Measurements from ENCODE around the gene SLC12A5. TPM values are rescaled to one million over a fixed set of nuclear protein-coding genes. Genes with fewer than 3 reads are reported as not detected.

SLC12A5 gene
- total and polyA plus RNA-seq, 2 of the 4 experiments (the other 2 are of a cell fraction), result 2.2 TPM; not detected in 1

DNA sequence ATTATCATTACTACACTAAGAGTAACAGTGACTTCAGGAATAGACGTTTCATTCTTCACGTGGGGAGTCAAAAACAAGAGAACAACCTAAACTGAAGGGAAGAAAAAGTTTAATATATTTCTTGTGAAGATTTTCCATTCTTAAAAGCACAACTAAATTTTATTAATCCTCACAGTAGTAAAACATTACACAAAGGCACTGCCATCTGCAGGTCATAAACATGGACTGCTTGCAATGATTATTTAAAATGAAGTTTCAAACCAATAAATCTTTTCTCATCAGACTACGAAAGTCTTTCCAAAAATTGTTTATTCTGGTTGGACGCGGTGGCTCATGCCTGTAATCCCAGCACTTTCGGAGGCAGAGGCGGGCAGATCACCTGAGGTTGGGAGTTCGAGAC lies 58.1 kb downstream of the SLC12A5 start:
- no TSS peak for BruUV-seq (replicated peaks)

More for the DNA sequence above, 58.1 kb downstream of the SLC12A5 start:
- intact Hi-C loops (cut with micrococcal nuclease) (loop anchor here (5.0 to 10.0 kb wide), 3 partner anchors 65 to 312 kb away; partner anchors contain the start of gene ZNF335), in situ Hi-C loops (cut with MboI; ENCODE audit: low sequenced_read_pairs) (no loop called here), dilution Hi-C loops (cut with HindIII; ENCODE audit: low sequenced_read_pairs, unreplicated experiment) (no loop called here)
- Histone ChIP-seq H4K20me1 (ENCODE audit: insufficient read depth, low read length) (peaks cover 69% of the 10 kb centered on the region), H3K9me3 (ENCODE audit: control insufficient read depth, insufficient read depth, low read length) (no peaks in the 10 kb centered on the region), H2BK20ac (ENCODE audit: low read depth, low read length) (no peak overlapping the region), H3K79me1 (ENCODE audit: low read depth in 1 of 2, low read length in 2 of 2) (peaks cover 17 to 55% of the 10 kb centered on the region in 2 experiments), H3K27ac (ENCODE audit: insufficient read depth, low read length) (no peak overlapping the region), H2BK5ac (ENCODE audit: low read depth, low read length, poor library complexity, severe bottlenecking) (no peak overlapping the region), H3K4me1 (ENCODE audit: control insufficient read depth, insufficient read depth, low read length) (peaks cover 7% of the 10 kb centered on the region), H2BK15ac (ENCODE audit: low read depth, low read length) (no peak overlapping the region), H2BK120ac (ENCODE audit: low read depth, low read length) (no peak overlapping the region), H4K8ac (ENCODE audit: low read depth in 2 of 2, low read length in 2 of 2) (no peak overlapping the region), H3K27me3 (ENCODE audit: control insufficient read depth, insufficient read depth, low read length) (no peaks in the 10 kb centered on the region), H4K5ac (ENCODE audit: low read depth, low read length) (no peak overlapping the region), H3K36me3 (ENCODE audit: control insufficient read depth, insufficient read depth, low read length) (no peaks in the 10 kb centered on the region), H3K18ac (ENCODE audit: low read depth, low read length) (no peak overlapping the region), H2AK5ac (ENCODE audit: low read depth, low read length) (no peak overlapping the region), H3K4ac (ENCODE audit: low read depth, low read length) (no peak overlapping the region), H3K4me2 (ENCODE audit: low read depth, low read length) (no peak overlapping the region), H3K56ac (ENCODE audit: extremely low read depth, insufficient read depth, low read length) (no peak overlapping the region), H3K4me3 (ENCODE audit: insufficient read depth, low read depth, low read length) (no peak overlapping the region), H4K91ac (ENCODE audit: insufficient read depth, low read depth, low read length) (no peak overlapping the region), H3K9ac (ENCODE audit: low read depth, low read length) (no peak overlapping the region), H3K14ac (replicated peaks; ENCODE audit: low read depth, low read length) (no peak overlapping the region), H3K23ac (ENCODE audit: low read depth, low read length) (no peak overlapping the region), H3K9me1 (ENCODE audit: insufficient read depth, low read length) (peaks cover 10% of the 10 kb centered on the region; the same call in 1 of the 2 replicates), H2AFZ (replicated peaks; ENCODE audit: low read length, poor library complexity) (no peak overlapping the region), H2AK9ac (replicated peaks; ENCODE audit: low read depth, low read length, poor library complexity) (no peak overlapping the region)
- TF ChIP-seq SMC3 (IDR thresholded peaks at IDR 0.05; ENCODE audit: low read depth, low read length), result peak; percentile 31
- TF ChIP-seq, protein P1, sequence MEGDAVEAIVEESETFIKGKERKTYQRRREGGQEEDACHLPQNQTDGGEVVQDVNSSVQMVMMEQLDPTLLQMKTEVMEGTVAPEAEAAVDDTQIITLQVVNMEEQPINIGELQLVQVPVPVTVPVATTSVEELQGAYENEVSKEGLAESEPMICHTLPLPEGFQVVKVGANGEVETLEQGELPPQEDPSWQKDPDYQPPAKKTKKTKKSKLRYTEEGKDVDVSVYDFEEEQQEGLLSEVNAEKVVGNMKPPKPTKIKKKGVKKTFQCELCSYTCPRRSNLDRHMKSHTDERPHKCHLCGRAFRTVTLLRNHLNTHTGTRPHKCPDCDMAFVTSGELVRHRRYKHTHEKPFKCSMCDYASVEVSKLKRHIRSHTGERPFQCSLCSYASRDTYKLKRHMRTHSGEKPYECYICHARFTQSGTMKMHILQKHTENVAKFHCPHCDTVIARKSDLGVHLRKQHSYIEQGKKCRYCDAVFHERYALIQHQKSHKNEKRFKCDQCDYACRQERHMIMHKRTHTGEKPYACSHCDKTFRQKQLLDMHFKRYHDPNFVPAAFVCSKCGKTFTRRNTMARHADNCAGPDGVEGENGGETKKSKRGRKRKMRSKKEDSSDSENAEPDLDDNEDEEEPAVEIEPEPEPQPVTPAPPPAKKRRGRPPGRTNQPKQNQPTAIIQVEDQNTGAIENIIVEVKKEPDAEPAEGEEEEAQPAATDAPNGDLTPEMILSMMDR (conservative IDR thresholded peaks at IDR 0.05; ENCODE audit: low read depth, low read length), result peak; percentile 55
- TF ChIP-seq USF2 (IDR thresholded peaks at IDR 0.05; ENCODE audit: low read depth, low read length), result no peak
- peak; percentile 48; the same call in 1 of the 2 replicates for TF ChIP-seq RAD21 (IDR thresholded peaks at IDR 0.05; ENCODE audit: low read length)
- WGBS, 2 experiments (ENCODE audit: extremely low coverage in 2 of 2, insufficient read length in 1 of 2), result no CpG with 5 or more reads among the region's 8 CpGs
- POLR2A ChIA-PET (ENCODE audit: unreplicated experiment), result no interaction called here
- CTCF ChIA-PET, result interaction anchor here (0.8 kb wide), 1 partner anchor 29 kb away, joined by 3 read pairs; no protein-coding TSS in a partner anchor
- DNase-seq, result peak; percentile 42
- ATAC-seq (ENCODE audit: low read depth), result no peak
